OCI-LY7 (cell line): ENCODE results near the gene LOXHD1.

Source experiments
- EZH2phosphoT487 ChIP-seq: fragments of 200-600 bp; sonication (generic); IDR thresholded peaks from 2 replicates; pipeline ENCODE4 v1.6.1; 2018; ENCODE audit warnings: low read depth, borderline replicate concordance, mild to moderate bottlenecking, mixed run types, antibody characterized with exemption, low read length, moderate library complexity, mixed read lengths
- TF ChIP-seq, protein P1 (sequence below): fragments of 200-600 bp; sonication (generic); conservative IDR thresholded peaks from 2 replicates; pipeline ENCODE4 v1.5.1; 2014; ENCODE audit warnings: mild to moderate bottlenecking, antibody characterized with exemption, low read length, moderate library complexity, mixed read lengths

DNA sequence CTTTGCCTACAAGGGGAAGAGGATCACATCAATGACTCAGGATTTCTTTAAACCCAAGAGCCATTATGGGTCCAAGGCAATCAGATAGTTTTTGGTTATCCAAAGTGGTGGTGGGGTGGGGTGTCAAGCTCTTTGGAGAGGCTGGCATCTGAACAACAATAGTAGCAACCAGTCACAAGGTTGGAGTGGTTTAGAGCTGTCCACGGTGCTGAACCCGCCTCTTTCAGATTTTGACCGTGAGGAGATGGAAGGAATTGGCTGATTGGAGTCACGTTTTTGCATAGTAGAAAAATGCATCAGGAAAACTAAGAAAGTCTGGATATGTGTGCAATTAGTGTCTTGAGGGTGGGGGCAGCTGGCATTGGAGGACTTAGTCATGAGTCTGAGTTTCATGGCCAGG lies 159.9 kb downstream of the LOXHD1 start:
- TF ChIP-seq, protein P1, sequence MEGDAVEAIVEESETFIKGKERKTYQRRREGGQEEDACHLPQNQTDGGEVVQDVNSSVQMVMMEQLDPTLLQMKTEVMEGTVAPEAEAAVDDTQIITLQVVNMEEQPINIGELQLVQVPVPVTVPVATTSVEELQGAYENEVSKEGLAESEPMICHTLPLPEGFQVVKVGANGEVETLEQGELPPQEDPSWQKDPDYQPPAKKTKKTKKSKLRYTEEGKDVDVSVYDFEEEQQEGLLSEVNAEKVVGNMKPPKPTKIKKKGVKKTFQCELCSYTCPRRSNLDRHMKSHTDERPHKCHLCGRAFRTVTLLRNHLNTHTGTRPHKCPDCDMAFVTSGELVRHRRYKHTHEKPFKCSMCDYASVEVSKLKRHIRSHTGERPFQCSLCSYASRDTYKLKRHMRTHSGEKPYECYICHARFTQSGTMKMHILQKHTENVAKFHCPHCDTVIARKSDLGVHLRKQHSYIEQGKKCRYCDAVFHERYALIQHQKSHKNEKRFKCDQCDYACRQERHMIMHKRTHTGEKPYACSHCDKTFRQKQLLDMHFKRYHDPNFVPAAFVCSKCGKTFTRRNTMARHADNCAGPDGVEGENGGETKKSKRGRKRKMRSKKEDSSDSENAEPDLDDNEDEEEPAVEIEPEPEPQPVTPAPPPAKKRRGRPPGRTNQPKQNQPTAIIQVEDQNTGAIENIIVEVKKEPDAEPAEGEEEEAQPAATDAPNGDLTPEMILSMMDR: no peak
- TF ChIP-seq EZH2phosphoT487: no peak
